ENCODE measurements around the gene NEUROG2.
"Not testable (repeated sequence)": the region's sequence is repeated elsewhere in the genome, so short reads cannot be mapped to it uniquely, and the experiment has no call there.

NEUROG2 gene

DNA sequence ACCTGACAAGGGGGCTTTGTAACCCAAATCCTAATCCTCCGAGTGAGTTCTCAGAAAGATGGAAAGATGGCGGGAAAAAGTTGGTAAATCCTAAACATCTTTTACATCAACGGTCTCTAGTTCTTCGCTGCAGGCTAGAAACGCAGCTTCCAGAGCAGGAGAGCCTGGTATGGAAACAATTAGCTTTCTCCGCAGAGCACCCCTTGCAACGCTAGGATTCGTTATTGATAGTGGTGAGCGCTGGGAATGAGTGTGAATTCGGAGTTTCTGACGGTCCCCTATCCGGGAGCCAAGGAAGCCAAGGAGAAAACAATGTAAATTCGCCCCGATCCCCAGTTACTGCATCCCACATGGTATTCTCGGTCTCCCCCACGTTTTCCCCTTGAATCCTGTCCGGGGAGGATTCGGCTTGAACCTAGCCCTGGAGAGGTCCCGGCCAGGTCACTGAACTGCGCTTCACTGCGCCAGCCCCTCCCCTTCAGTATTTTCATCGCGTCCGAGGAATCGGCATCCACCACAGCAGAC lies 4.7 kb upstream of the NEUROG2 start:
- DNase-seq, result no peak

DNA sequence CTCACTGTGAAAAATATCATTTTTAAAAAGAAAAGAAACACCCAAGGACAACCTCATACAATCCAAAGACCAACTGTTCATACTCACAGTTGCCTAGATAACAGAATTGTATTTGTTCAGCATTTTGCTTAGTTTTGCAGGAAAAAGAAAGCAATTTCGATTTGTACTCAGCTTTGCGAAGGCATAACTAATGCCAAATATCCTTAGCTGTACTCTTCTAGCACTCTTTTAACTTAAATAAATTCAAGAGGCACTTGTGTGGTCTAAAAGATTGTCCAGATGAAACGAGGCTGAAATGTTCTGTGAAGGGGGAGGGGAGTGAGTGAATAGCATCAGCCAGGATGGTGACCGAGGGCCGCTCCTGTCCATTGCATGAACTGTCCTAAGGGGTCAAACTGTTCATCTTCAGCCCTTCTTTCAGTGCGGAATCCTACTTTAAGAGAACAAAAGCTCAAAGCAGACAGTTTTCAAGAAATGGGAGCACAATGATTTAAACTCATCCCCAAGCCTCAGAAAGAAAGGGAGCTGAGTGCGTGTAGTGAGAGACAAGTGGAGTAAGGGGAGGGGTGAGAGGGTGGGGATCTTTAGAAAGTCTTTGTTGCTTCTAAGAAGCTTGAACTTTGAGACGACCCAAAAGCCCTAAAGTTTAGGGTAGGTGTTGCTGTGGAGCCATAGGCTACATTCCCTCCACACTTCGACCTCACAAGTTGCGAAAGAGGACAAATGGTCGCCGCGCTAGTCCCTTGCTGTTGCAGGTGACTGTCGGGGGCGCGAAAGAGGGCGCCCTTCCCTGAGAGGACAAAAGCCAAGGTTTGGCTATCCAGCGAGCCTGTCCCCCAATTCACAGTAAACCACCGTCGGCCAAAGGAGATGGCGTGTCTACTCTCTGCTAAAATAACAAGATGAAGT lies 4.0 kb upstream of the NEUROG2 start:
- no peak for DNase-seq

- no peak for DNase-seq
Observed at GRCh38 chr4:112518675-112519074, 2.7 kb upstream of the NEUROG2 start.

GRCh38 chr4:112517911-112518310 lies 1.9 kb upstream of the NEUROG2 start:
- no peak for DNase-seq

DNA sequence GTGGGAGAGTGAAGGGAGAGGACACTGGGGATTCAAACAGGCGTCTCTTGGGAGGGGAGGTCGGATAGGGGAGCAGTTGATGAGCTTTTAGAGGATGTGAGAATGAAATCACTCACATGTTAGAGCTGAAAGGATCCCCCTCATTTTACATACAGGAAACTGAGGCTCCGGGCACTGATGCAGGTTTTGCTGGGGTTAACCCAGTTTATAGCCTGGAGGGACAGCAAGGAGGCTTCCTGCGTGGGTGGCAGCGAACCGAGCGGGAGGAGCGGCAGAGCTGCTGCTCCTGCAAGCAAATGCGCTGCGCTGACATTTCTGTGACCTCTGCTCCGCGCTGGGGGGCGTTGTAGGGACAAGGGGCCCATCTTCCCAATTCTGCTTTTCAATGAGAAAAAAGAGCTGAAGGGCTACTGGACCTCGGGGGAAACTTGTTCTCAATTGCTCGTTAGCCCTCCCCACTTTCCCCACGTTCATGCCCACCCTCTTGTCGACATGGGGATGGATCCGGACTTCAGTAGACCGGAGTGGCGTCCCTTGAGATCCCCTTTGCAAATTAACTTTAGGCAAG lies 1.2 kb upstream of the NEUROG2 start:
- no peak for DNase-seq

- no peak for DNase-seq
Observed at GRCh38 chr4:112516471-112517066, 589 bp upstream of the NEUROG2 start.

GRCh38 chr4:112515198-112516065 lies 548 bp downstream of the NEUROG2 start:
- peak; percentile 45 for DNase-seq

- no peak for DNase-seq
Observed at GRCh38 chr4:112514647-112515197, 1.3 kb downstream of the NEUROG2 start.

- no peak for DNase-seq
Observed at GRCh38 chr4:112513971-112514646, 1.9 kb downstream of the NEUROG2 start.

- no peak for DNase-seq
Observed at GRCh38 chr4:112511803-112512118, 4.2 kb downstream of the NEUROG2 start.

DNA sequence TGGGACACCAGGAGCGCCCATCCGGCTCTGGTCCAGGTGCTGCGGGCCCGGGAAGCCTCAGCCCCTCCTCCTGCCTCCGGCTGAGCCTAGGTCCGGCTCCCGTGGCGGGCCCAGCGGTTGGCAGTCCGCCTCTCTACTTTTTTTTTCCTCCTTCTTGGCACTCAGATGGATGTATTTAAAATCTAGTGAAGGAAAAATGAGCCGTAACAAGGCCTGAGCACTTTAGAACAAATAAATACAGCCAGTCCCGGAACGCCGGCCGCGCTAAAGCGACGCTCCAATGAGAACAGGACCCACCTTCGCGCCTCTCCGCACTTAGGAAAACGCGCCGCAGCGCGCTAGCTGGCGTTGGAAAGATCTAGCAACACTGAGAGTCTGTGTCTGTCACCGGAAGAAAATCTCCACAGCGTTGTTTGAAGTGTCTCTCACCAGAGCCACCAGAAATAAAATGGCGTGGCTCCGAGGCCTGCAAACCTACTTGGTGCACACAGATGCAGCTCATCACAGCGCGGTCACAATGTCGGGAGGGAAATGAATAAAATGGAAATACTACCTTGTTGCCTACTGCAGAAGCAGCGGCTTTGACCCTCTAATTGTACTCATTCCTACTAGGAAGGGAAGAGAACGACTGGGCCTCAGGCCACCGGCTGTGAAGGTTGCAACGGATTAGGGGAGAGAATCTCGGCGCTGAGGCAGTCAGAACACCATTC lies 4.7 kb downstream of the NEUROG2 start:
- DNase-seq, result no peak

- DNase-seq, result no peak
Observed at GRCh38 chr4:112510291-112511092, 5.5 kb downstream of the NEUROG2 start.

- no peak for DNase-seq
Observed at GRCh38 chr4:112509243-112510141, 6.5 kb downstream of the NEUROG2 start.

- DNase-seq, result no peak
Observed at GRCh38 chr4:112508356-112508755, 7.6 kb downstream of the NEUROG2 start.

GRCh38 chr4:112504807-112505206 lies 11.2 kb downstream of the NEUROG2 start:
- DNase-seq, result no peak

DNA sequence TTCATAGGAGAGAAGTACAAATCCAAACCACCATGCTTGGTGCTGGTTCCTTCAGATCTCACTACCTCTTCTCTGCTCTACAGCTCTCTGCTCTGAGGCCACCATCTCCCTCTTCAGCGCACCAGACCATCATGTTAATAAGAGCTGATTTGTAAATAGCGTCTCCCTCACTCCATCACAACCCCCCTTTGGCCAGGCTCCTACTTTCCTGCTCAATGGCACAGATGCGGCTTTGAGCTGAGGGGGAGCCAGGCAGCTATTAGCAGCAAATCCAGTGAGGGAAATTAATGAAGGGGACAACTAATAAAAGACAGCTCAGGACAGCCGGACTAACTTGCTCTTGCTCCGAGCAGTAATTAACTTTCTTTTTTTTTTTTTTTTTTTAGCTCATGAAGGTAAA lies 13.1 kb downstream of the NEUROG2 start:
- DNase-seq, result no peak

DNA sequence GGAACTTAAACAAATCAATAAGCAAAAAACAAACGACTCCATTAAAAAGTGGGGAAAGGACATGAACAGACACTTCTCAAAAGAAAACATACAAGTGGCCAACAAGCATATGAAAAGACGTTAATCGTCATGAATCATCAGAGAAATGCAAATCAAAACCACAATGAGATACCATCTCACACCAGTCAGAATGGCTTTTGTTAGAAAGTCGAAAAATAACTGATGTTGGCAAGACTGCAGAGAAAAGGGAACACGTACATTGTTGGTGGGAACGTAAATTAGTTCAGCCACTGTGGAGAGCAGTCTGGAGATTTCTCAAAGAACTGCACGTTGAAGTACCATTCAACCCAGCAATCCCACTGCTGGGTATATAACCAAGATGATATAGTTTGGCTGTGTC lies 23.7 kb downstream of the NEUROG2 start:
- DNase-seq, result no peak

GRCh38 chr4:112490808-112491207 lies 25.2 kb downstream of the NEUROG2 start:
- not testable (repeated sequence) for DNase-seq

- no peak for DNase-seq
Observed at GRCh38 chr4:112485930-112486329, 30.1 kb downstream of the NEUROG2 start.

Measured in hematopoietic multipotent progenitor cell treated with erythropoietin and hydrocortisone succinate and interleukin-3 and kit ligand, for 6 days (in vitro differentiated cells).